ENCODE data around the gene RBM4B. TPM values are rescaled to one million over a fixed set of nuclear protein-coding genes. Genes with fewer than 3 reads are reported as not detected.
"Not testable (repeated sequence)": the region's sequence is repeated elsewhere in the genome, so short reads cannot be mapped to it uniquely, and the experiment has no call there.

The RBM4B gene
- total RNA-seq, 1 experiment from 2014 or later = 26.6 TPM

DNA sequence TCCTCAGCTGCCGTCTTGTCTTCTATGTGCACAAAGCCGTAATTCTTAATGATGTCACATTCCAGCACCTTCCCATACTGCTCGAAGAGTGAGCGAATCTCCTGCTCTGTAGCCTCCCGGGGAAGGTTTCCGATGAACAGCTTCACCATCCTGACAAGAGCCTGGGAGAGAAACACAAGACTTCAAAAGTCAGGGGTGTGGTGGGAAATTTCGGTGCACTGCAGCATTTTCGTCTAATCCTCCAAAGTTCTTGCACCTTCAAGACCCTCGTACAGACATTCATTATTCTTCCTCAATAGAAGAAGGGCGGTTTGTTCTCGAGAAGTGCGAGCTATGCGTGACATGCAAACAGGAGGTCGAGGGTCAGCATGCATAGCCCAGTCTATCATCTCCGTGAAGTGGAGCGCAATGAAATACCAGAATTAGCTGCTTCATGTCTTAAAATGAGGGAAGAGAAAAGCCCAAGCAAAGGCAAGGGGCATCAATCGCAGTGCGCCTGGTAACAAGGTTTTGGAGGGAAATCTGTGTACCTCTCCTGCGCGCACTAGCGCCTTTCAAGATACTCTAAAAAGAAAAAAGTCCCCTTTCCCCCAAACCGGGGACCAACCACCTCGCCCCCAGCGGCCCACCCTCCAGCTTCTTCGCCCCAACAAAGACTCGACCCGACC, 622 bp downstream of the RBM4B start:
- Histone ChIP-seq H3K4me3 (peak overlapping the region; percentile 70), H3K9me3 (no peaks in the 10 kb centered on the region), H3K36me3 (peaks cover 29% of the 10 kb centered on the region), H3K27me3 (no peaks in the 10 kb centered on the region)
- DNase-seq = no peak

- no peak for DNase-seq
- Histone ChIP-seq H3K36me3 (peaks cover 30% of the 10 kb centered on the region), H3K27me3 (no peaks in the 10 kb centered on the region), H3K4me3 (peak overlapping the region; percentile 70), H3K9me3 (no peaks in the 10 kb centered on the region)
Observed at GRCh38 chr11:66676282-66676919, 1.3 kb downstream of the RBM4B start.

- H3K4me3 ChIP-seq = no peak overlapping the region
- H3K9me3 ChIP-seq = no peaks in the 10 kb centered on the region
- H3K36me3 ChIP-seq = peaks cover 42% of the 10 kb centered on the region
- DNase-seq = no peak
- no peaks in the 10 kb centered on the region for H3K27me3 ChIP-seq
Observed at GRCh38 chr11:66674964-66675602, 2.6 kb downstream of the RBM4B start.

- DNase-seq = no peak
- Histone ChIP-seq H3K27me3 (no peaks in the 10 kb centered on the region), H3K36me3 (peaks cover 63% of the 10 kb centered on the region), H3K4me3 (no peak overlapping the region), H3K9me3 (no peaks in the 10 kb centered on the region)
Observed at GRCh38 chr11:66670816-66671215, 6.9 kb downstream of the RBM4B start.

GRCh38 chr11:66665369-66665768, 12.3 kb downstream of the RBM4B start:
- Histone ChIP-seq H3K9me3 (no peaks in the 10 kb centered on the region), H3K4me3 (no peak overlapping the region), H3K36me3 (peaks cover 76% of the 10 kb centered on the region), H3K27me3 (no peaks in the 10 kb centered on the region)
- no peak for DNase-seq

- H3K36me3 ChIP-seq = peaks cover 75% of the 10 kb centered on the region
- no peak overlapping the region for H3K4me3 ChIP-seq
- no peak for DNase-seq
- H3K9me3 ChIP-seq = no peaks in the 10 kb centered on the region
- H3K27me3 ChIP-seq = no peaks in the 10 kb centered on the region
Observed at GRCh38 chr11:66663741-66664296, 13.9 kb downstream of the RBM4B start.

GRCh38 chr11:66659763-66660162, 17.9 kb downstream of the RBM4B start:
- Histone ChIP-seq H3K36me3 (peaks cover 54% of the 10 kb centered on the region), H3K9me3 (no peaks in the 10 kb centered on the region; the same call in 1 of the 2 replicates), H3K4me3 (no peak overlapping the region), H3K27me3 (no peaks in the 10 kb centered on the region)
- no peak for DNase-seq

DNA sequence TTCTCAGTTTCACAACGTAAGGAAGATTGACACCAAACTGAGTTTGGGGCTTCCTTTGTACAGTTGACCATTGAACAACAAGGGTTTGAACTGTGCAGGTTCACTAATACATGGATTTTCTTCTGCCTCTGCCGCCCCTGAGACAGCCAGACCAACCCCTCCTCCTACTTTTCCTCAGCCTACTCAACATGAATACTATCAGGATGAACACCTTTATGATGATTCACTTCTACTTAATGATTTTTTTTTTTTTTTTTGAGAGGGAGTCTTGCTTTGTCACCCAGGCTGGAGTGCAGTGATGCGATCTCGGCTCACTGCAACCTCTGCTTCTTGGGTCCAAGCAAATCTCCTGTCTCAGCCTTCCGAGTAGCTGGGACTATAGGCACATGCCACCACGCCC, 24.6 kb downstream of the RBM4B start:
- Histone ChIP-seq H3K36me3 (peaks cover 56% of the 10 kb centered on the region), H3K4me3 (no peak overlapping the region), H3K27me3 (no peaks in the 10 kb centered on the region), H3K9me3 (no peaks in the 10 kb centered on the region; the same call in 1 of the 2 replicates)
- no peak for DNase-seq

DNA sequence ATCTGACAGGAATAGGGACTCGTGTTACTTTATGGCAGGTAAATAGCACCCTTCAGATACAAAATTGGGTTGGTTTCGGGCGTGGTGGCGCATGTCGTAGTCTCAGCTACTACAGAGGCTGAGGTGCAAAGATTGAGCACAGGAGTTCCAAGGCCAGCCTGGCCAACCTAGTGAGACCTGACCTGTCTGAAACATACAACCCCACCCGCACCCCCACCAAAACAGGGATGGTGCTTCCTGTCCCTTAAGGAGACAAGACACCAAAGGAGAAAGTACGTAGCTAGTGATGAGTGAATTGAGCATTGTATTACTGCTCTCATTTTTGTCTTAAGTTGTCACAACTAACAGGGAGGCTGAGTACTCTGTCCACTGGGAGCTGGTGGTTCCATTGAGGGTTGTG, 25.0 kb downstream of the RBM4B start:
- H3K36me3 ChIP-seq = peaks cover 57% of the 10 kb centered on the region

DNA sequence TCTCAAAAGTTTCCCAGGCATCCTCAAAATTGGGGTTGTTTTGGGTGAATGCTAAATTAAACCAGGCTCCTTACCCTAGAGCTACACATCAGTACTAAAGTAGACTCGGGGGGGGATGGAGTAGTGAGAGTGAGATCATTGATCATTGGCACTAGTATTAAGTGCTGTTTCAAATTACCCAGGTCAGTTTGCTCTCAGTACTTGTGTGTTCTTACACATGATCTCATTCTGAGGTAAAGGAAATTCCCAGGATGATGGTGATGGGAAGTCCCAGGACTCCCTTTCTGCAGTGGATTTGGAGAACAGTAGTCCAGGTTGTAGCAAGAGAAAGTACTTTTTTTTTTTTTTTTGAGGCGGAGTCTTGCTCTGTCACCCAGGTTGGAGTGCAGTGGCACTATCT, 26.7 kb downstream of the RBM4B start:
- peaks cover 64% of the 10 kb centered on the region for H3K36me3 ChIP-seq
- H3K27me3 ChIP-seq = no peaks in the 10 kb centered on the region
- H3K9me3 ChIP-seq = no peaks in the 10 kb centered on the region; the same call in 1 of the 2 replicates
- H3K4me3 ChIP-seq = no peak overlapping the region
- no peak for DNase-seq

More for the DNA sequence above, 25.0 kb downstream of the RBM4B start:
- H3K9me3 ChIP-seq = no peaks in the 10 kb centered on the region; the same call in 1 of the 2 replicates
- H3K27me3 ChIP-seq = no peaks in the 10 kb centered on the region
- no peak overlapping the region for H3K4me3 ChIP-seq
- no peak for DNase-seq

- peaks cover 72% of the 10 kb centered on the region for H3K36me3 ChIP-seq
- DNase-seq = no peak
- H3K4me3 ChIP-seq = no peak overlapping the region
- no peaks in the 10 kb centered on the region for H3K9me3 ChIP-seq
- no peaks in the 10 kb centered on the region for H3K27me3 ChIP-seq
Observed at GRCh38 chr11:66649903-66650302, 27.8 kb downstream of the RBM4B start.

DNA sequence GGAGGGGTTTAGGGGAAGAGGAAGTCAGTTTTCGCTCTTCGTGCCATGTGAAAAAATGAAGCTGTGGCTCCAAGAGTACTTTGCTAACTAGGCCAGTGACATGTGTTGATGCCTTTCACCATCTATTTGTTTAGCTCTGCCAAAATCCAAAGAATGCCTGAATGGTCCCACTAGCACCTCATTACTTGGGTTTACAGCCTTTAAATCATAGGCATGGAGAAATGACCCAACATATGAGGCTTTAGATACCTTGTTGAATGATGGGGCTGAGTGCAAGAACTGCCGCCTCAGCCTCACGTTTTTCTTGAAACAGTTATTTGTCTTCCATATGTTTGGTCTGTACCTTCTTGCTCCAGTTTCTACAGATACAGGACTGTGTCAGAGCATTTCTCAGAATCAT, 30.9 kb downstream of the RBM4B start:
- H3K9me3 ChIP-seq = no peaks in the 10 kb centered on the region; the same call in 1 of the 2 replicates
- H3K27me3 ChIP-seq = no peaks in the 10 kb centered on the region
- no peak for DNase-seq
- H3K4me3 ChIP-seq = no peak overlapping the region
- H3K36me3 ChIP-seq = peaks cover 94% of the 10 kb centered on the region

DNA sequence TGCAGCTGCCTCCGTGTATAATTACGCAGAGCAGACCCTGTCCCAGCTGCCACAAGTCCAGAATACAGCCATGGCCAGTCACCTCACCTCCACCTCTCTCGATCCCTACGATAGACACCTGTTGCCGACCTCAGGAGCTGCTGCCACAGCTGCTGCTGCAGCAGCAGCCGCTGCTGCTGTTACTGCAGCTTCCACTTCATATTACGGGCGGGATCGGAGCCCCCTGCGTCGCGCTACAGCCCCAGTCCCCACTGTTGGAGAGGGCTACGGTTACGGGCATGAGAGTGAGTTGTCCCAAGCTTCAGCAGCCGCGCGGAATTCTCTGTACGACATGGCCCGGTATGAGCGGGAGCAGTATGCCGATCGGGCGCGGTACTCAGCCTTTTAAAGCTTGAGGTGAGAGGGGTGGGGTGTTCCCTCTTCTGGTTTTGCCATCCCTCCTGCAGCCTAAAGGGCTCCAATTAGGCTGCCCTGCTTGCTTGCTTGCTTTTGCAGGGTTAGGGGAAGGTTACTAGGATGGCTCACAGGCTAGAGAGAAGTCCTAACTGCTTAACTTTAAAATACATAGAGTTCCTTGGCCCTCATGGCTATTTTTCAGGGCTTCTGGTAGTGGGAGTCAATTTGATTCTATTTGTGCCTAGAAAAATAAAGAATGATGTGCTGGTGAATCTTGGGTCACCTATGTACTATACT, 33.8 kb downstream of the RBM4B start:
- no peaks in the 10 kb centered on the region for H3K27me3 ChIP-seq
- H3K36me3 ChIP-seq = peaks cover 100% of the 10 kb centered on the region

DNA sequence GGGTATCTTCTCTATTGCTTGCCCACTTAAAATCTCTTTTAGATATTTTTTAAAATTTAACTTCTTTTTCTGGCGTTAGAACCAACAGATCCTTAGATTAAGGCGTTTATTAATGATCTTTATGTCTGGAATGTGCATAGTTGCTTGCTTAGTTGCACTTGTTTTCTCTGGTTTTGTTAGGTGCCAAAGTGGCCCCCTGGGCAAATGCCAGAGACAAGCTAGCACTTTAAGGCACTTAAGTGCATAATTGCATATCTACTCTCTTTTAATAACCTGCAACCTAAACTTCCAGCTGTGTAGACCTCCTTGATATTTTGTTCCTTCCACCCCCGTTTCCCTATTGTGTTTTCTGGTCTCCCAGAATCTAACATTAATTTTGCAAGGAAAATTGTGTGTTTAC, 35.9 kb downstream of the RBM4B start:
- Histone ChIP-seq H3K36me3 (peaks cover 96% of the 10 kb centered on the region), H3K9me3 (no peaks in the 10 kb centered on the region; the same call in 1 of the 2 replicates), H3K4me3 (peak overlapping the region; percentile 1; the same call in 1 of the 2 replicates), H3K27me3 (no peaks in the 10 kb centered on the region)
- no peak for DNase-seq

More for the DNA sequence above, 33.8 kb downstream of the RBM4B start:
- Histone ChIP-seq H3K9me3 (no peaks in the 10 kb centered on the region; the same call in 1 of the 2 replicates), H3K4me3 (no peak overlapping the region)
- no peak for DNase-seq

- H3K9me3 ChIP-seq, H3K27me3 ChIP-seq, DNase-seq: not testable (repeated sequence)
- Histone ChIP-seq H3K36me3 (peaks cover 80% of the 10 kb centered on the region), H3K4me3 (peak overlapping the region; percentile 79)
Observed at GRCh38 chr11:66639814-66640340, 37.8 kb downstream of the RBM4B start.

- H3K4me3 ChIP-seq = peak overlapping the region; percentile 79
- no peaks in the 10 kb centered on the region for H3K9me3 ChIP-seq
- H3K36me3 ChIP-seq = peaks cover 80% of the 10 kb centered on the region
- H3K27me3 ChIP-seq = no peaks in the 10 kb centered on the region
- no peak for DNase-seq
Observed at GRCh38 chr11:66639066-66639813, 38.4 kb downstream of the RBM4B start.

All from MG63 (cell line).